Measurements from ENCODE around the gene RFX4.

Gene RFX4

GRCh38 chr12:106794369-106794768 lies 211.6 kb downstream of the RFX4 start:
- TF ChIP-seq, protein P1, sequence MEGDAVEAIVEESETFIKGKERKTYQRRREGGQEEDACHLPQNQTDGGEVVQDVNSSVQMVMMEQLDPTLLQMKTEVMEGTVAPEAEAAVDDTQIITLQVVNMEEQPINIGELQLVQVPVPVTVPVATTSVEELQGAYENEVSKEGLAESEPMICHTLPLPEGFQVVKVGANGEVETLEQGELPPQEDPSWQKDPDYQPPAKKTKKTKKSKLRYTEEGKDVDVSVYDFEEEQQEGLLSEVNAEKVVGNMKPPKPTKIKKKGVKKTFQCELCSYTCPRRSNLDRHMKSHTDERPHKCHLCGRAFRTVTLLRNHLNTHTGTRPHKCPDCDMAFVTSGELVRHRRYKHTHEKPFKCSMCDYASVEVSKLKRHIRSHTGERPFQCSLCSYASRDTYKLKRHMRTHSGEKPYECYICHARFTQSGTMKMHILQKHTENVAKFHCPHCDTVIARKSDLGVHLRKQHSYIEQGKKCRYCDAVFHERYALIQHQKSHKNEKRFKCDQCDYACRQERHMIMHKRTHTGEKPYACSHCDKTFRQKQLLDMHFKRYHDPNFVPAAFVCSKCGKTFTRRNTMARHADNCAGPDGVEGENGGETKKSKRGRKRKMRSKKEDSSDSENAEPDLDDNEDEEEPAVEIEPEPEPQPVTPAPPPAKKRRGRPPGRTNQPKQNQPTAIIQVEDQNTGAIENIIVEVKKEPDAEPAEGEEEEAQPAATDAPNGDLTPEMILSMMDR (IDR thresholded peaks at IDR 0.05; ENCODE audit: borderline replicate concordance, insufficient read depth, low read depth, low read length), result no peak
- no peak overlapping the region for H3K4me3 ChIP-seq (ENCODE audit: low read depth, low read length)

DNA sequence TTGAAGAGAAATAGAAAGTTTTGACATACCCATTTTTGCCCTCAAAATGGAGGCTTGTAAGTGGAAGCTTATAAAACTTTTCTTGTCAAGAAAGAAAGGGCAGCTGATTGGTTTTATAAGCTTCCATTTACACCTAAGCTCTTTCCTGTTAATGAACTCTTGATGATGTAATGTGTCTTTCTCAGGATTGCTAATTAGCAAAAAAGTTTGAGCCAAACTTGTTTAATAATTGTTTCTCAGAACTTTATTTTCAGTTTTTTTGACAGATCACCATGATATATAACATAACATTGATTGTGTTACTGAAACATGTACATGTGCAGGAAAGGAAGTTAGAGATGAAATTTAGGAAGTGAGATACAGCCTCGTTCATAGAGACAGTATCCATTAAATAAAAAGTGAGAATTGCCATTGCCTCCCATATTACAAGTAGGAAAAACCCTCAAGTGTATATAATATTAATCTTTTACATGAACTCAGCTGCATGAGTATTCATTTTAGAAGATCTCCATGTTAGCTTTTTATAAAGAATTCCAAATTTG lies 218.4 kb downstream of the RFX4 start:
- TF ChIP-seq, protein P1 (IDR thresholded peaks at IDR 0.05; ENCODE audit: borderline replicate concordance, insufficient read depth, low read depth, low read length), result no peak
- no peak overlapping the region for H3K4me3 ChIP-seq (ENCODE audit: low read depth, low read length)

- TF ChIP-seq, protein P1 (IDR thresholded peaks at IDR 0.05; ENCODE audit: borderline replicate concordance, insufficient read depth, low read depth, low read length), result no peak
- no peak overlapping the region for H3K4me3 ChIP-seq (ENCODE audit: low read depth, low read length)
Measured at GRCh38 chr12:106801830-106802533, 219.2 kb downstream of the RFX4 start.

- H3K4me3 ChIP-seq (ENCODE audit: low read depth, low read length), result no peak overlapping the region
- TF ChIP-seq, protein P1 (IDR thresholded peaks at IDR 0.05; ENCODE audit: borderline replicate concordance, insufficient read depth, low read depth, low read length), result no peak
Measured at GRCh38 chr12:106804668-106805067, 221.9 kb downstream of the RFX4 start.

Data from GM12875 (cell line).